HUES64 (cell line): ENCODE measurements around the gene PRKAG2.

Experiments
- H3K27ac ChIP-seq: 2 replicates; pipeline ENCODE4 v1.7.0; 2013; ENCODE audit warnings: low read depth, low read length, inconsistent platforms
- H3K27me3 ChIP-seq: 2 replicates; pipeline ENCODE4 v1.6.1; 2013; ENCODE audit warnings: mild to moderate bottlenecking, low read length; ENCODE audit not compliant: insufficient read depth
- H3K36me3 ChIP-seq: 2 replicates; pipeline ENCODE4 v1.6.1; 2013; ENCODE audit warnings: mild to moderate bottlenecking, low read length; ENCODE audit not compliant: insufficient read depth
- H3K4me1 ChIP-seq: 2 replicates; pipeline ENCODE4 v1.6.1; 2013; ENCODE audit warnings: mild to moderate bottlenecking, low read length, moderate library complexity; ENCODE audit not compliant: insufficient read depth
- H3K4me3 ChIP-seq: 2 replicates; pipeline ENCODE4 v1.5.1; 2013; ENCODE audit warnings: mild to moderate bottlenecking, low read length, moderate library complexity
- H3K9ac ChIP-seq: 2 replicates; pipeline ENCODE4 v1.6.1; 2013; ENCODE audit warnings: mild to moderate bottlenecking, low read depth, low read length
- H3K9me3 ChIP-seq: 2 replicates; pipeline ENCODE4 v1.6.1; 2013; ENCODE audit warnings: low read depth, low read length; ENCODE audit not compliant: insufficient read depth
- WGBS: fragments of 150-250, 120-280 bp; methylation state at CpG from one replicate; pipeline ENCODE4 v1.1.7; 2013; ENCODE audit warnings: missing lambda C conversion rate; 5-methylcytosine and 5-hydroxymethylcytosine counted together

Gene PRKAG2

DNA sequence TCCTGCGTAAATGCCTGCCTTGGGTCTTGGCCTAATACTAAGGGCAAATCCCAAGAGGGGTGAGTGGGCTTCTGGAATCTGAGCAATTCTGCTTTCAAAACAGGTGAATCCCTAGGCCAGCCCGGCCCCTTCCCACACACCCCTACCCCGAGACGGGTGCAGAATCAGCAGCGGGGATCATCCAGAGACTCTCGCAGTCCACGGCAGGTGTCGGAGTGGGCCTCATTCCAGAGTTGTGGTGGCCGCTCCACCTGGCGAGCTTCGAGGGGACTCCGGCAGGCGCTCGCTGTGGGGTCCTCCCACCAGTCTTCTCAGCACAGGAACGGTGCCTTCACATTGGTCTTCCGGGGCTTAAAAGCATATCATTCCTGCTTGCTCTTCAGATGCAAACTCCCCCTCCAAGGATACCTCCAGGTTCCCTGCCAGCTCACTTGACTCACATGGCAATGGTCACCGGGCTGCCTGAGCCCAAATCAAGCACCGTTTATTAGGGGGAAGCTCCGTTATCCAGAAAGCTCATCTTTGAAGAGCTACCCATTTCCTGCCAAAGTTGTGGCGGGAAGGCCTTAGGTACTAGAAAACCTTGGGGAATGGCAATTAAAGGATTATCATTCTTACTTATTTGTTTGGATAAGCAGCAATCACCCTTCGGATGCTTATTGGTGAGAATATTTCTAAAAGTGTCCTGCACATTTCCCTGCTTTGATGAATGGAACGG lies 67.6 kb downstream of the PRKAG2 start:
- no peak overlapping the region for H3K27ac ChIP-seq
- H3K27me3 ChIP-seq: peaks cover 12% of the 10 kb centered on the region
- no peak overlapping the region for H3K9ac ChIP-seq
- 93% methylated on average over 22 of the region's 22 CpGs for WGBS
- H3K4me3 ChIP-seq: no peak overlapping the region
- H3K9me3 ChIP-seq: no peaks in the 10 kb centered on the region
- H3K36me3 ChIP-seq: no peaks in the 10 kb centered on the region
- H3K4me1 ChIP-seq: peaks cover 13% of the 10 kb centered on the region

DNA sequence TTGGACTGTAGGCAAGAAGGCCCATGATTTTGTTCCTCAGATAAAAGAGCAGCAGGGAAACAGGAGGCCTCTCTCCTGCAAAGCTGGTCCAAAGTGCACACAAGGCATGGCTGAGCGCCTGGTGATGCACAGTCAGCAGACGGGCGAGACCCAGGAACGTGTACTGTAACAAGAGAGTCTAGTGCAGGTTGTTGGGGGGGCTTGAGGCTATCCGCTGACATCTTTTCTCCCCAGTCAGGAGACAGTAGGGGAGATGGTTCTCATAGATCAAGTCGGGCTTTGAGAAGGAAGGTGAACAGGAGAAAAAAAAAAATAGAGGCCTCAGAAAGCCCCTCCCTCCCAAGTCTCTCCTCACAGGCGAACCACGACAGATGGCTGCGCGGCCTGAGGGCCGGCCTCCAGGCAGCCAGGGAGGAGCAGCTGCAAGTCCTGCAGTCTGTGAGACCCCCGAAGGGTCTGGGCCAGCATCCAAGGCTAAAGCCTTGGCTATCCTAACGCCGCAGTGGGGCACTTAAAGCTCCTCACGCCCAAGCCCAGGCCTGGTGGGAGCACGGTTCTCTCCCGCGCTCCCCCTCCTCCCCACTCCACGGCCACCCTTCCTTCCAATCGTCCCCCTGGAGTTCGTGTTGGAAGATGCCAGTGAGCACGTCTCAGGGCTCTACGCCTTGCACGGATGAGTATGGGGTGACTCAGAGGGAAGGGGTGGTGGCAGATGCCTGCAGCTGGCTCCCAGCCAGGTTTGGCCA lies 68.3 kb downstream of the PRKAG2 start:
- H3K4me1 ChIP-seq: peaks cover 6% of the 10 kb centered on the region
- H3K27me3 ChIP-seq: peaks cover 5% of the 10 kb centered on the region; the same call in 1 of the 2 replicates
- 92% methylated on average over 23 of the region's 24 CpGs for WGBS
- H3K4me3 ChIP-seq: no peak overlapping the region
- no peaks in the 10 kb centered on the region for H3K9me3 ChIP-seq
- H3K36me3 ChIP-seq: no peaks in the 10 kb centered on the region
- H3K27ac ChIP-seq: no peak overlapping the region
- no peak overlapping the region for H3K9ac ChIP-seq

DNA sequence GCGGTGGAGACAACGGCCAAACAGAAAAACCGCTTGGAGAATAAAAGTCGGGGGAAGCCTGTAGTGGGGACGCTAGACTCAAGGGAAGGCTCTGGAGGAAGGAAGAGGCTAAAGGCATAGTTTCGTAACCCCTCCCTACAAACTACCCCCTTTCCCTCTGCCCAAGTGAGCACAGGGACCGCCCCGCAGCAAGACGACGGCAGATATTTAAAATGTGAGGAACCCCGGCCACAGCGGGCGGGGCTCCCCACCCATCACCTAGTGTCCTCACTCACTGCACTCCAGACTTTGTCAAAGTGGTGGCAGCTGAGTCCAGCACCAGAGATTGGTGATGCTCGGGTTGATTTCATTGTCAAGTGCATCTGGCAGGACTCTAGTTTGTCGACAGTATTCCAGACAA lies 69.1 kb downstream of the PRKAG2 start:
- no peaks in the 10 kb centered on the region for H3K4me1 ChIP-seq
- no peak overlapping the region for H3K9ac ChIP-seq
- no peak overlapping the region for H3K27ac ChIP-seq

DNA sequence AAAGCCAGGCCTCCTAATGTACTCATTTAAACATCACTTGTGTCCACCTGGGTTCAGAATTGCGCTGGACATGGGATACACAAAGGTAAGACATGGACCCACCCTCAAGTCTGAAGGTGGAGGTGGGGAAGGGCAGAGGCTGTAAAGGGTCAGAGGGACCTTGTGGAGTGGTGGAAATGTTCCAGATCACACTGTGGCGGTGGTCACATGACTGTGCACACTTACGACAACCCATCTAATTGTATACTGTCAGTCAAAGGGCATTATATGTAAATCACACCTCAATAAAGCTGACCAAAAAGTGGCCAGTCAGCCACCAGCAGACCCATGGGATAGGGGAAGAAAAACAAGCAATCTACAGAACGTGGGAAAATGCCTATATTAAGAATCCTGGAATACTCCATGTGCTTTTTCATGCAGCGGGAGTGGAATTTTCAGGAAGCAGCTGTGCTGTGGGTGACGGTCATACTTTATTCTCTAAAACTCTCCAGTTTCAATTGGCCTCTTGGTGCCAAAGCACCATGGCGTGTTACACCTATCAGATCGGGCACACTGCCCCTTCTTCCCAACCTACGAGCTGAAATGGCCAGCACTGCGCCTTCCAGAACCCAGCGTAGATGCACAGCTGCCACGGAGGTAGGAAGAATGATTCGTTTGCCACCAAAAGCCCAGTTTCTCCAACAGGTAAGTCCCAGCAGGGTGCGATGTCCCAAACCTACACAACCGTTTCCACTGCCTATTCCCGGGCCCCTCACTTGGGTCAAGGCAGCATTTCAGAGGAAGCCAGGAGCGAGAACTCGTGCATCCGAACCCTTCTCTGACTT lies 69.8 kb downstream of the PRKAG2 start:
- H3K9ac ChIP-seq: no peak overlapping the region
- no peak overlapping the region for H3K27ac ChIP-seq
- no peaks in the 10 kb centered on the region for H3K36me3 ChIP-seq
- 86% methylated on average over 18 of the region's 19 CpGs for WGBS
- H3K4me1 ChIP-seq: no peaks in the 10 kb centered on the region
- no peak overlapping the region for H3K4me3 ChIP-seq
- H3K9me3 ChIP-seq: no peaks in the 10 kb centered on the region
- no peaks in the 10 kb centered on the region for H3K27me3 ChIP-seq

More for the DNA sequence above, 69.1 kb downstream of the PRKAG2 start:
- no peaks in the 10 kb centered on the region for H3K36me3 ChIP-seq
- H3K4me3 ChIP-seq: no peak overlapping the region
- 93% methylated on average over 15 of the region's 15 CpGs for WGBS
- no peaks in the 10 kb centered on the region for H3K27me3 ChIP-seq
- H3K9me3 ChIP-seq: no peaks in the 10 kb centered on the region

DNA sequence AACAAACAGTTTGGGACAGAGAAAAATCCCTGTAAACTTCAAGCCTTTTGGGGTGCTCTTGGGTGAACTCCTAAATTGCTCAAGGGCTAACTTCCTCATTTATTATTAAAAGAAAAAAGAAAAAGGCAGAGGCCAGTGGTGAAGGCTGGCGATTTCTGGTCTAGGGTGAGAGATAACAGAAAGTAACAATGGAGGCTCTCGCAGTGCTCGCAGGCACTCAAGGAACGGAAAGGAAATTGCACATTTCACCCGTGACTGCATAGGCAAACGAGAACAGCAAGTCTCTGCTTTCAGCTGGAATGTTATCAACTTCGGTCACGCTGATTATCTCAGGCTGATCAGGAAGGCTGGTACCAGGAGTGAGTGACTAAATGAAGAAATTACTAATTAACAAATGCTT lies 70.7 kb downstream of the PRKAG2 start:
- 85% methylated on average over 8 of the region's 8 CpGs for WGBS
- Histone ChIP-seq H3K27ac (no peak overlapping the region), H3K36me3 (no peaks in the 10 kb centered on the region), H3K9ac (no peak overlapping the region), H3K4me3 (no peak overlapping the region), H3K9me3 (no peaks in the 10 kb centered on the region), H3K27me3 (no peaks in the 10 kb centered on the region), H3K4me1 (no peaks in the 10 kb centered on the region)

DNA sequence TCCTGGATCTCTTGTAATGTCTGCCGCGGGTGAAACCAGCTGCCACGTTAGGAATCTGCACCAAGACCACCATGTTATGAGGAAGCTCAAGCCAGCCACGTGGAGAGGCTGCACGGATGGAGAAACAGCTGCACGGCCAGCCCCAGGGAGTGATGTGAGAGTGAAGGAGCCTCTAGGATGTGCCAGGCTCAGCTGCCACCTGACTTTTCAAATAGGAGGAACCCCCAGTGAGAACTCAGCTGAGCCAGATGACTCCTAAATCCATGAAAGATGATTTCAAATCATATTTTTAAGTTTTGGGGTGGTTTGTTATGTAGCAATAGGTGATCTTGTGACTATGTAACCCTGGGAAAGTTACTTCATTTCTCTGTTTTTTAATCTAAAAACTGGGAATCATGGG lies 71.7 kb downstream of the PRKAG2 start:
- no peaks in the 10 kb centered on the region for H3K27me3 ChIP-seq
- WGBS: 82% methylated on average over 6 of the region's 6 CpGs
- H3K9ac ChIP-seq: no peak overlapping the region
- H3K4me1 ChIP-seq: no peaks in the 10 kb centered on the region
- H3K9me3 ChIP-seq: no peaks in the 10 kb centered on the region
- no peak overlapping the region for H3K27ac ChIP-seq
- no peak overlapping the region for H3K4me3 ChIP-seq
- no peaks in the 10 kb centered on the region for H3K36me3 ChIP-seq

DNA sequence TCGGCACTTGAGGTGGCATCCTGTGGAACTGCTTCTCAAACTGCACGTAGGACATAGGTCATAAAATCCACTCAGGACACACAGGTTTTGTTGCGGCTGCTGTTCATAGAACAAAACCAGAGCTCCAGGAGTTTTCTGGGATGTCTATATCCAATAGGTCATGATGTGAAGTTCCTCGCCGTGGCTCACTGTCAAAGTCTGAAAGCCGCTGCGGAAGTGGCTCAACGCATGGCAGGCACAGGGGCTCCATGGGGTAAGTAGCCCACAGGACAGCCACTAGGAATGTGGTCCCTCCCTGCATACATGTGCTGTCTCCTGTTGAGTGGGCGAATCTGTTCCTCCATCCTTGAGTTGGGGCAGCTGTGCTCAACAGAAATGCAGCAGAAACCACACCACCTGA lies 72.2 kb downstream of the PRKAG2 start:
- H3K4me1 ChIP-seq: no peaks in the 10 kb centered on the region
- H3K4me3 ChIP-seq: no peak overlapping the region
- H3K9ac ChIP-seq: no peak overlapping the region
- H3K27ac ChIP-seq: no peak overlapping the region
- no peaks in the 10 kb centered on the region for H3K36me3 ChIP-seq
- H3K9me3 ChIP-seq: no peaks in the 10 kb centered on the region
- no peaks in the 10 kb centered on the region for H3K27me3 ChIP-seq
- WGBS: 96% methylated on average over 9 of the region's 9 CpGs

DNA sequence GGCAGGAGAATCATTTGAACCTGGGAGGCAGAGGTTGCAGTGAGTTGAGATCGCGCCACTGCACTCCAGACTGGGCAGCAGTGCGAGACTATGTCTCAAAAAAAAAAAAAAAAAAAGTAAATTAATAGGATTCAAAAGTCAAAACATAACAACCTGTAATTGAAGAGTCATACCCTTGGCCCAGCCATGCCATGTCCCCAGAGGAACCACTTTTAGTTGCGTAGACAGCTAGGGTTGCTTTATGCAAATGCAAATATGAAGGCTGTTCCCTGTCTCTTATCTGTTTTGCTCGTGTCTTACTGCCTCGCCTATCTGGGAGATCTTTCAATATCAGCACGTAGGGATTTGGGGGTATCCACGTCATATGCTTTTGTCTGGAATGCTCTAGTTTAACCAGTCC lies 73.1 kb downstream of the PRKAG2 start:
- Histone ChIP-seq H3K27ac (no peak overlapping the region), H3K4me3 (no peak overlapping the region), H3K9ac (no peak overlapping the region), H3K27me3 (no peaks in the 10 kb centered on the region), H3K9me3 (no peaks in the 10 kb centered on the region), H3K4me1 (no peaks in the 10 kb centered on the region), H3K36me3 (no peaks in the 10 kb centered on the region)
- WGBS: 91% methylated on average over 5 of the region's 8 CpGs

DNA sequence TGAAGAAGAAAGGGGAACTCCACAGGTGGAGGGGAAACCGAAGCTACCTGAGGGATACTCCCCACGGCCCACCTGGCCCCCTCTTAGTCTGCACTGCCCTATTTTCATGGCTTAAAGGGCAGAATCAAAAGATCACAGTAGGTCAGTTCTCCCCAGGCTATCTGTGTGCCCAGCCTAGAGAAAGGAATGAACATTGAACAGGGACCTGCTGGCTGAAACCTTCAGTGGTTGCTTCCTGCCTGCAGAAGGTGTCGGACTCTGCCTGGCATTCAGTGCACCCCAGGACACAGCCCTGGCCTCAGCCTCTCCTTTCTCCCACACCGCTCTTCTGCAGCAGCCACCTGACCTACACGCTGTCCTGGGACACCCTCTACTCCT lies 74.5 kb downstream of the PRKAG2 start:
- H3K4me1 ChIP-seq: no peaks in the 10 kb centered on the region
- no peaks in the 10 kb centered on the region for H3K36me3 ChIP-seq
- no peak overlapping the region for H3K27ac ChIP-seq
- no peaks in the 10 kb centered on the region for H3K27me3 ChIP-seq
- no peak overlapping the region for H3K4me3 ChIP-seq
- 93% methylated on average over 5 of the region's 5 CpGs for WGBS
- H3K9ac ChIP-seq: no peak overlapping the region
- H3K9me3 ChIP-seq: no peaks in the 10 kb centered on the region

DNA sequence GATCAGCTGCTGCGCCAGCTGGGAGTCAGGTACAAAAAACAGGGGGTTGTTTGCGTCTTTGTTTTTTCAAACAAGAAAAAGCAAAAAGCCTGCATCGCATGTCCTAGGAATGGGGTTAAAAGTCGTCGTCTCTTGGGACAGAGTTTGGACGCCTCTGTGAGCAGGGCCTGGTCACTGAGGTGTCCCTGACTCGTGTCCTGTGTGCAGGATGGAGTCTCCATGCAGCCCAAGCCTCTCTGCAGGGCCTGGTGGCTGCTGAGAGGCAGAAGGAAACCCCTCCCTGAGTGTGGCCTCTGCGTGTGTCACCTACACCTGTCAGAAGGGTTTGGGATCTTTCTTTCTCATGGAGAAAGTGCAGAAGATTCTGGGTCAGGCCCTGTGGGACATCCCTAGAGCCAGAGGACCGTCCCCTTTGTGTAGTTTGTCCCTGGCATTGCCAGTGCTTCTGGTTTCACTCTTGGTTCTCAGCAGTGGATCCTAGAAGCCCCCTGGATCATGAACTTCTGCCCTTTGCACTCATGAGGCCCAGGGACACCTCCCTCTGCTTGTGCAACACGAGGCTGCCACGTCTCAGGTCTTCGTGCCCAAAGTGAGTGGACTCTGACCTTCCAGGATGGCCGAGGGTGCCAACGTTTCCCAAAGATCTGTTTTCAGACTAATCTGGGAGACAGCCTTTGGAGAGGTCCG lies 75.0 kb downstream of the PRKAG2 start:
- H3K27me3 ChIP-seq: no peaks in the 10 kb centered on the region
- no peaks in the 10 kb centered on the region for H3K36me3 ChIP-seq
- H3K27ac ChIP-seq: no peak overlapping the region
- no peaks in the 10 kb centered on the region for H3K9me3 ChIP-seq
- 87% methylated on average over 15 of the region's 15 CpGs for WGBS
- no peak overlapping the region for H3K4me3 ChIP-seq
- no peaks in the 10 kb centered on the region for H3K4me1 ChIP-seq
- no peak overlapping the region for H3K9ac ChIP-seq

DNA sequence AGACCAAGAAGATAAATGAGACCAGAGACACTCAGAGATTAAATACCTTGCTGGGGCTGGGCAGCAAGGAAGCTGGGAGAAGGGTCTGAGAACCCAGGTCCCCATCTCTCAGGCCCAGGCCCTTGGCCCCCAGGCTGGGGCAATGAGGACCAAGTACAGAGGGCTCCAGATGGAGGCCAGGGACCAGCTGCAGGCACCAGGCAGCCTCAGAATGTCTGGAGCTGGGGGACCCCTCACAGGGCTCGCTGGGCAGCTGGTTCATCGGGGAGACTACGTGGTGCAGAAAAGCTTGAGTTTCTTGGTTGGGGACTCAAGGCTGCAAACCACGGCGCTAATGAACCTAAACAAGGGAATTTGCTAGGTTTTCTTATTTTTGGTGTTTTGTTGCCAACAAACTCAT lies 75.6 kb downstream of the PRKAG2 start:
- no peaks in the 10 kb centered on the region for H3K4me1 ChIP-seq
- WGBS: 97% methylated on average over 5 of the region's 5 CpGs
- H3K36me3 ChIP-seq: no peaks in the 10 kb centered on the region
- H3K27me3 ChIP-seq: no peaks in the 10 kb centered on the region
- no peak overlapping the region for H3K9ac ChIP-seq
- H3K27ac ChIP-seq: no peak overlapping the region
- no peak overlapping the region for H3K4me3 ChIP-seq
- no peaks in the 10 kb centered on the region for H3K9me3 ChIP-seq
